Activated T-helper 1 cell treated with anti-CD3 and anti-CD28 coated beads, Interleukin-12 subunit alpha, Interleukin-12 subunit beta, Interleukin-2, Interleukin-4 antibody, amounts not matched to agents 30 ng/mL and 10 ng/mL and 1 ng/mL, durations not matched to agents 14 hours and 24 hours and 36 hours (primary cell): ENCODE results near the gene RUNDC3A. TPM values are rescaled to one million over a fixed set of nuclear protein-coding genes. Genes with fewer than 3 reads are reported as not detected.
A peak's percentile ranks its signal among the peaks of the same experiment; 100 is the strongest.

Source experiments
- DNase-seq: peaks from one replicate; pipeline ENCODE4 v3.0.0; 2021; ENCODE audit warnings: low spot score
- H3K27ac Mint-ChIP-seq: one replicate; pipeline ENCODE4 v1.8.0; 2021; ENCODE audit warnings: mild to moderate bottlenecking, mixed read lengths
- H3K27me3 Mint-ChIP-seq: one replicate; pipeline ENCODE4 v1.8.0; 2022; ENCODE audit warnings: mild to moderate bottlenecking, moderate library complexity, mixed read lengths; ENCODE audit not compliant: insufficient read depth
- H3K36me3 Mint-ChIP-seq: one replicate; pipeline ENCODE4 v1.8.0; 2021; ENCODE audit warnings: low read depth, mixed read lengths
- H3K4me1 Mint-ChIP-seq: one replicate; pipeline ENCODE4 v1.8.0; 2021; ENCODE audit warnings: low read depth, mixed read lengths
- H3K4me3 Mint-ChIP-seq: one replicate; pipeline ENCODE4 v1.8.0; 2021; ENCODE audit warnings: mild to moderate bottlenecking, moderate library complexity, mixed read lengths
- H3K9me3 Mint-ChIP-seq: one replicate; pipeline ENCODE4 v1.8.0; 2021; ENCODE audit warnings: mixed read lengths
- intact Hi-C: fragments of 100-400 bp; cut with micrococcal nuclease; formaldehyde crosslinking; loops from one replicate; pipeline ENCODE4 v1.15.1; 2024
- total RNA-seq: library from RNA; stranded (reverse); gene quantifications from 2 replicates; pipeline ENCODE4 v1.2.3, GENCODE V29; 2022

Gene RUNDC3A
- total RNA-seq, 1 donor from 2014 or later, result 0.13 TPM

GRCh38 chr17:44315760-44316731, 7.6 kb downstream of the RUNDC3A start:
- no peak for DNase-seq
- H3K36me3 Mint-ChIP-seq, result peaks cover 14% of the 10 kb centered on the region
- peaks cover 24% of the 10 kb centered on the region for H3K27me3 Mint-ChIP-seq
- no peaks in the 10 kb centered on the region for H3K9me3 Mint-ChIP-seq
- H3K4me1 Mint-ChIP-seq, result peaks cover 15% of the 10 kb centered on the region
- intact Hi-C loops, result no loop called here
- peak overlapping the region; percentile 65 for H3K4me3 Mint-ChIP-seq
- H3K27ac Mint-ChIP-seq, result peak overlapping the region; percentile 9

- Mint-ChIP-seq H3K36me3 (peaks cover 21% of the 10 kb centered on the region), H3K4me1 (peaks cover 15% of the 10 kb centered on the region), H3K9me3 (no peaks in the 10 kb centered on the region), H3K27ac (no peak overlapping the region), H3K4me3 (peak overlapping the region; percentile 11), H3K27me3 (peaks cover 24% of the 10 kb centered on the region)
- intact Hi-C loops, result no loop called here
- DNase-seq, result no peak
Observed at GRCh38 chr17:44317545-44317944, 9.1 kb downstream of the RUNDC3A start.

- Mint-ChIP-seq H3K4me3 (no peak overlapping the region), H3K27me3 (peaks cover 24% of the 10 kb centered on the region), H3K4me1 (peaks cover 15% of the 10 kb centered on the region), H3K27ac (no peak overlapping the region), H3K9me3 (no peaks in the 10 kb centered on the region), H3K36me3 (peaks cover 21% of the 10 kb centered on the region)
- intact Hi-C loops, result no loop called here
- DNase-seq, result no peak
Observed at GRCh38 chr17:44318077-44318892, 9.9 kb downstream of the RUNDC3A start.

GRCh38 chr17:44320066-44320465, 11.7 kb downstream of the RUNDC3A start:
- Mint-ChIP-seq H3K36me3 (peaks cover 23% of the 10 kb centered on the region), H3K4me3 (no peak overlapping the region), H3K27ac (no peak overlapping the region), H3K9me3 (no peaks in the 10 kb centered on the region), H3K4me1 (peaks cover 15% of the 10 kb centered on the region), H3K27me3 (peaks cover 16% of the 10 kb centered on the region)
- intact Hi-C loops, result loop anchor here (10.0 kb wide), 1 partner anchor 255 kb away; the partner anchor contains the start of gene LSM12
- no peak for DNase-seq

- peaks cover 5% of the 10 kb centered on the region for H3K27me3 Mint-ChIP-seq
- DNase-seq, result no peak
- peaks cover 10% of the 10 kb centered on the region for H3K4me1 Mint-ChIP-seq
- no peaks in the 10 kb centered on the region for H3K9me3 Mint-ChIP-seq
- no peak overlapping the region for H3K27ac Mint-ChIP-seq
- H3K4me3 Mint-ChIP-seq, result peak overlapping the region; percentile 47
- peaks cover 25% of the 10 kb centered on the region for H3K36me3 Mint-ChIP-seq
- intact Hi-C loops, result loop anchor here (10.0 kb wide), 1 partner anchor 257 kb away; the partner anchor contains the start of gene LSM12
Observed at GRCh38 chr17:44321246-44322120, 13.1 kb downstream of the RUNDC3A start.

- no peak for DNase-seq
- intact Hi-C loops, result loop anchor here (10.0 kb wide), 1 partner anchor 258 kb away; the partner anchor contains the start of gene LSM12
- H3K4me3 Mint-ChIP-seq, result peak overlapping the region; percentile 53
- no peaks in the 10 kb centered on the region for H3K9me3 Mint-ChIP-seq
- H3K36me3 Mint-ChIP-seq, result peaks cover 22% of the 10 kb centered on the region
- peaks cover 12% of the 10 kb centered on the region for H3K4me1 Mint-ChIP-seq
- H3K27ac Mint-ChIP-seq, result no peak overlapping the region
- H3K27me3 Mint-ChIP-seq, result no peaks in the 10 kb centered on the region
Observed at GRCh38 chr17:44322236-44322895, 14.0 kb downstream of the RUNDC3A start.

GRCh38 chr17:44323359-44324091, 15.1 kb downstream of the RUNDC3A start:
- DNase-seq, result no peak
- no peaks in the 10 kb centered on the region for H3K27me3 Mint-ChIP-seq
- H3K4me3 Mint-ChIP-seq, result peak overlapping the region; percentile 89
- peaks cover 17% of the 10 kb centered on the region for H3K36me3 Mint-ChIP-seq
- H3K9me3 Mint-ChIP-seq, result no peaks in the 10 kb centered on the region
- peaks cover 10% of the 10 kb centered on the region for H3K4me1 Mint-ChIP-seq
- intact Hi-C loops, result loop anchor here (1.0 to 10.0 kb wide), 5 partner anchors 15 to 259 kb away; partner anchors contain the start of genes GRN, LSM12 and RUNDC3A
- peak overlapping the region; percentile 44 for H3K27ac Mint-ChIP-seq

GRCh38 chr17:44324092-44324570, 15.7 kb downstream of the RUNDC3A start:
- peak overlapping the region; percentile 89 for H3K4me3 Mint-ChIP-seq
- H3K4me1 Mint-ChIP-seq, result peaks cover 10% of the 10 kb centered on the region
- intact Hi-C loops, result loop anchor here (1.0 to 10.0 kb wide), 5 partner anchors 16 to 259 kb away; partner anchors contain the start of genes GRN, LSM12 and RUNDC3A
- H3K27me3 Mint-ChIP-seq, result no peaks in the 10 kb centered on the region
- peaks cover 17% of the 10 kb centered on the region for H3K36me3 Mint-ChIP-seq
- H3K9me3 Mint-ChIP-seq, result no peaks in the 10 kb centered on the region
- H3K27ac Mint-ChIP-seq, result peak overlapping the region; percentile 40
- no peak for DNase-seq

GRCh38 chr17:44324571-44325275, 16.3 kb downstream of the RUNDC3A start, which contains the start of gene SLC25A39:
Gene SLC25A39 (minus strand): TSS chr17:44324823. CDS start chr17:44323562, 1,261 bp downstream.
- peaks cover 10% of the 10 kb centered on the region for H3K4me1 Mint-ChIP-seq

GRCh38 chr17:44326861-44327444, 18.6 kb downstream of the RUNDC3A start:
- H3K4me3 Mint-ChIP-seq, result peak overlapping the region; percentile 77
- no peaks in the 10 kb centered on the region for H3K27me3 Mint-ChIP-seq

More at GRCh38 chr17:44324571-44325275, 16.3 kb downstream of the RUNDC3A start, which contains the start of gene SLC25A39:
- DNase-seq, result peak; percentile 96
- intact Hi-C loops, result loop anchor here (1.0 to 10.0 kb wide), 8 partner anchors 16 to 317 kb away; partner anchors contain the start of genes GRN, HDAC5, LSM12 and RUNDC3A
- Mint-ChIP-seq H3K36me3 (peaks cover 13% of the 10 kb centered on the region), H3K27me3 (no peaks in the 10 kb centered on the region), H3K9me3 (no peaks in the 10 kb centered on the region), H3K27ac (peak within 1 kb of the TSS; percentile 97), H3K4me3 (peak within 1 kb of the TSS; percentile 93)

More at GRCh38 chr17:44326861-44327444, 18.6 kb downstream of the RUNDC3A start:
- H3K9me3 Mint-ChIP-seq, result no peaks in the 10 kb centered on the region
- DNase-seq, result peak; percentile 93
- intact Hi-C loops, result loop anchor here (2.0 to 10.0 kb wide), 4 partner anchors 186 to 320 kb away; partner anchors contain the start of genes HDAC5, HROB and LSM12
- H3K4me1 Mint-ChIP-seq, result peaks cover 17% of the 10 kb centered on the region
- H3K36me3 Mint-ChIP-seq, result peaks cover 6% of the 10 kb centered on the region
- H3K27ac Mint-ChIP-seq, result peak overlapping the region; percentile 88
